Activated T-helper 17 cell treated with anti-CD3 and anti-CD28 coated beads, Interleukin-2, amount 50 U/mL, for 72 hours (primary cell): Measurements from ENCODE around the gene TRAF2. TPM values are rescaled to one million over a fixed set of nuclear protein-coding genes. Genes with fewer than 3 reads are reported as not detected.

Experiments used
- ATAC-seq: fragments of 150-1000 bp; cut with Tn5 transposase; replicated peaks from 2 replicates; pipeline ENCODE4 v1.10.0; 2021; ENCODE audit warnings: mild to moderate bottlenecking, moderate library complexity
- H3K27ac Mint-ChIP-seq: one replicate; pipeline ENCODE4 v1.8.0; 2022; ENCODE audit warnings: mixed read lengths
- H3K27me3 Mint-ChIP-seq: one replicate; pipeline ENCODE4 v1.8.0; 2022; ENCODE audit warnings: mixed read lengths
- H3K36me3 Mint-ChIP-seq: one replicate; pipeline ENCODE4 v1.8.0; 2022; ENCODE audit warnings: low read depth, mild to moderate bottlenecking, mixed read lengths
- H3K4me1 Mint-ChIP-seq: one replicate; pipeline ENCODE4 v1.8.0; 2022; ENCODE audit warnings: mixed read lengths
- H3K4me3 Mint-ChIP-seq: one replicate; pipeline ENCODE4 v1.8.0; 2022; ENCODE audit warnings: mild to moderate bottlenecking, mixed read lengths
- H3K9me3 Mint-ChIP-seq: one replicate; pipeline ENCODE4 v1.8.0; 2022; ENCODE audit warnings: mixed read lengths
- total RNA-seq, 2 donors: library from RNA; stranded (reverse); gene quantifications; one replicate each; pipeline ENCODE4 v1.2.3, GENCODE V29; 2022

Gene TRAF2
- total RNA-seq, 2 donors from 2014 or later: 54.4 to 56.8 TPM

- Mint-ChIP-seq H3K4me1 (peaks cover 29% of the 10 kb centered on the region), H3K36me3 (peaks cover 83% of the 10 kb centered on the region), H3K4me3 (peak overlapping the region; percentile 70), H3K9me3 (no peaks in the 10 kb centered on the region), H3K27ac (peak overlapping the region; percentile 88), H3K27me3 (no peaks in the 10 kb centered on the region)
- ATAC-seq: peak; percentile 75
Measured at GRCh38 chr9:136901516-136902258, 15.4 kb downstream of the TRAF2 start.

- peaks cover 89% of the 10 kb centered on the region for H3K36me3 Mint-ChIP-seq
- H3K27ac Mint-ChIP-seq: peak overlapping the region; percentile 88
- peaks cover 24% of the 10 kb centered on the region for H3K4me1 Mint-ChIP-seq
- H3K27me3 Mint-ChIP-seq: no peaks in the 10 kb centered on the region
- no peaks in the 10 kb centered on the region for H3K9me3 Mint-ChIP-seq
- peak; percentile 91 for ATAC-seq
- H3K4me3 Mint-ChIP-seq: peak overlapping the region; percentile 70
Measured at GRCh38 chr9:136902259-136902821, 16.0 kb downstream of the TRAF2 start.

- H3K9me3 Mint-ChIP-seq: no peaks in the 10 kb centered on the region
- peak overlapping the region; percentile 70 for H3K4me3 Mint-ChIP-seq
Measured at GRCh38 chr9:136903041-136903554, 16.8 kb downstream of the TRAF2 start.

GRCh38 chr9:136906266-136906665, 19.9 kb downstream of the TRAF2 start:
- H3K4me1 Mint-ChIP-seq: peaks cover 15% of the 10 kb centered on the region
- no peak overlapping the region for H3K4me3 Mint-ChIP-seq
- H3K27me3 Mint-ChIP-seq: no peaks in the 10 kb centered on the region
- H3K27ac Mint-ChIP-seq: peak overlapping the region; percentile 79
- ATAC-seq: no peak
- no peaks in the 10 kb centered on the region for H3K9me3 Mint-ChIP-seq
- H3K36me3 Mint-ChIP-seq: peaks cover 95% of the 10 kb centered on the region

More at GRCh38 chr9:136903041-136903554, 16.8 kb downstream of the TRAF2 start:
- peak overlapping the region; percentile 88 for H3K27ac Mint-ChIP-seq
- ATAC-seq: peak; percentile 24
- H3K4me1 Mint-ChIP-seq: peaks cover 24% of the 10 kb centered on the region
- no peaks in the 10 kb centered on the region for H3K27me3 Mint-ChIP-seq
- H3K36me3 Mint-ChIP-seq: peaks cover 94% of the 10 kb centered on the region

GRCh38 chr9:136907011-136907914, 20.9 kb downstream of the TRAF2 start:
- peaks cover 9% of the 10 kb centered on the region for H3K4me1 Mint-ChIP-seq
- H3K36me3 Mint-ChIP-seq: peaks cover 96% of the 10 kb centered on the region
- no peak for ATAC-seq
- no peaks in the 10 kb centered on the region for H3K27me3 Mint-ChIP-seq
- peak overlapping the region; percentile 25 for H3K27ac Mint-ChIP-seq
- no peak overlapping the region for H3K4me3 Mint-ChIP-seq
- no peaks in the 10 kb centered on the region for H3K9me3 Mint-ChIP-seq

GRCh38 chr9:136910197-136910900, 24.0 kb downstream of the TRAF2 start:
- Mint-ChIP-seq H3K9me3 (no peaks in the 10 kb centered on the region), H3K27me3 (no peaks in the 10 kb centered on the region), H3K4me1 (peaks cover 7% of the 10 kb centered on the region), H3K36me3 (peaks cover 97% of the 10 kb centered on the region), H3K4me3 (no peak overlapping the region), H3K27ac (no peak overlapping the region)
- ATAC-seq: no peak

GRCh38 chr9:136910901-136911245, 24.6 kb downstream of the TRAF2 start:
- H3K9me3 Mint-ChIP-seq: no peaks in the 10 kb centered on the region
- peaks cover 10% of the 10 kb centered on the region for H3K4me1 Mint-ChIP-seq
- H3K36me3 Mint-ChIP-seq: peaks cover 97% of the 10 kb centered on the region
- no peak overlapping the region for H3K27ac Mint-ChIP-seq
- ATAC-seq: no peak
- no peak overlapping the region for H3K4me3 Mint-ChIP-seq
- no peaks in the 10 kb centered on the region for H3K27me3 Mint-ChIP-seq

- Mint-ChIP-seq H3K36me3 (peaks cover 97% of the 10 kb centered on the region), H3K9me3 (no peaks in the 10 kb centered on the region), H3K27me3 (no peaks in the 10 kb centered on the region), H3K4me3 (no peak overlapping the region), H3K27ac (peak overlapping the region; percentile 38), H3K4me1 (peaks cover 16% of the 10 kb centered on the region)
- no peak for ATAC-seq
Measured at GRCh38 chr9:136913701-136914438, 27.6 kb downstream of the TRAF2 start.

- H3K27ac Mint-ChIP-seq: peak overlapping the region; percentile 79
Measured at GRCh38 chr9:136915632-136916329, 29.5 kb downstream of the TRAF2 start.

GRCh38 chr9:136916330-136917184, 30.2 kb downstream of the TRAF2 start:
- Mint-ChIP-seq H3K36me3 (peaks cover 94% of the 10 kb centered on the region), H3K27ac (peak overlapping the region; percentile 79)

More at GRCh38 chr9:136915632-136916329, 29.5 kb downstream of the TRAF2 start:
- Mint-ChIP-seq H3K27me3 (no peaks in the 10 kb centered on the region), H3K9me3 (no peaks in the 10 kb centered on the region), H3K4me1 (peaks cover 16% of the 10 kb centered on the region), H3K36me3 (peaks cover 97% of the 10 kb centered on the region), H3K4me3 (peak overlapping the region; percentile 52)
- ATAC-seq: peak; percentile 60

GRCh38 chr9:136917902-136918301, 31.6 kb downstream of the TRAF2 start:
- Mint-ChIP-seq H3K36me3 (peaks cover 95% of the 10 kb centered on the region), H3K9me3 (no peaks in the 10 kb centered on the region), H3K27ac (no peak overlapping the region), H3K27me3 (no peaks in the 10 kb centered on the region), H3K4me3 (no peak overlapping the region), H3K4me1 (peaks cover 16% of the 10 kb centered on the region)
- ATAC-seq: no peak

More at GRCh38 chr9:136916330-136917184, 30.2 kb downstream of the TRAF2 start:
- Mint-ChIP-seq H3K4me3 (peak overlapping the region; percentile 52), H3K4me1 (peaks cover 16% of the 10 kb centered on the region), H3K9me3 (no peaks in the 10 kb centered on the region), H3K27me3 (no peaks in the 10 kb centered on the region)
- ATAC-seq: peak; percentile 87

GRCh38 chr9:136920069-136920468, 33.8 kb downstream of the TRAF2 start:
- ATAC-seq: no peak
- no peak overlapping the region for H3K4me3 Mint-ChIP-seq
- H3K36me3 Mint-ChIP-seq: peaks cover 96% of the 10 kb centered on the region
- H3K4me1 Mint-ChIP-seq: peaks cover 16% of the 10 kb centered on the region
- H3K27me3 Mint-ChIP-seq: no peaks in the 10 kb centered on the region
- no peak overlapping the region for H3K27ac Mint-ChIP-seq
- H3K9me3 Mint-ChIP-seq: no peaks in the 10 kb centered on the region
